Nephron progenitor cell (in vitro differentiated cells): ENCODE data around the gene INTS6.

Experiments
- DNase-seq: peaks from one replicate; pipeline ENCODE4 v3.0.0; 2021
- H3K27ac Mint-ChIP-seq: 2 replicates; pipeline ENCODE4 v1.8.0; 2021; ENCODE audit warnings: mild to moderate bottlenecking, moderate library complexity, mixed read lengths
- H3K27me3 Mint-ChIP-seq: 2 replicates; pipeline ENCODE4 v1.8.0; 2021; ENCODE audit warnings: mild to moderate bottlenecking, low read depth, mixed read lengths; ENCODE audit not compliant: poor library complexity
- H3K36me3 Mint-ChIP-seq: 2 replicates; pipeline ENCODE4 v1.8.0; 2021; ENCODE audit warnings: low read depth, mixed read lengths
- H3K4me1 Mint-ChIP-seq: 2 replicates; pipeline ENCODE4 v1.8.0; 2021; ENCODE audit warnings: mixed read lengths
- H3K4me3 Mint-ChIP-seq: 2 replicates; pipeline ENCODE4 v1.8.0; 2021; ENCODE audit warnings: mild to moderate bottlenecking, moderate library complexity, mixed read lengths
- H3K9me3 Mint-ChIP-seq: 2 replicates; pipeline ENCODE4 v1.8.0; 2021; ENCODE audit warnings: mild to moderate bottlenecking, moderate library complexity, mixed read lengths
- CTCF ChIP-seq: fragments of 200-600 bp; sonication (generic); IDR thresholded peaks from 2 replicates; pipeline ENCODE4 v1.5.0; 2021; ENCODE audit warnings: antibody characterized with exemption

The INTS6 gene

GRCh38 chr13:51370811-51371210, 82.0 kb downstream of the INTS6 start:
- Mint-ChIP-seq H3K4me1 (no peaks in the 10 kb centered on the region), H3K27me3 (no peaks in the 10 kb centered on the region), H3K36me3 (peaks cover 25% of the 10 kb centered on the region), H3K4me3 (no peak overlapping the region), H3K9me3 (no peaks in the 10 kb centered on the region), H3K27ac (no peak overlapping the region)
- no peak for TF ChIP-seq CTCF
- DNase-seq: no peak

- H3K36me3 Mint-ChIP-seq: peaks cover 32% of the 10 kb centered on the region
Measured at GRCh38 chr13:51370116-51370515, 82.7 kb downstream of the INTS6 start.

GRCh38 chr13:51364404-51365008, 88.3 kb downstream of the INTS6 start:
- H3K36me3 Mint-ChIP-seq: peaks cover 54% of the 10 kb centered on the region
- DNase-seq: no peak

More at GRCh38 chr13:51370116-51370515, 82.7 kb downstream of the INTS6 start:
- H3K4me3 Mint-ChIP-seq: no peak overlapping the region
- no peaks in the 10 kb centered on the region for H3K27me3 Mint-ChIP-seq
- no peak for DNase-seq
- no peaks in the 10 kb centered on the region for H3K4me1 Mint-ChIP-seq
- peak overlapping the region; percentile 2 for H3K27ac Mint-ChIP-seq
- TF ChIP-seq CTCF: no peak
- no peaks in the 10 kb centered on the region for H3K9me3 Mint-ChIP-seq

GRCh38 chr13:51363625-51364024, 89.2 kb downstream of the INTS6 start:
- Mint-ChIP-seq H3K27me3 (no peaks in the 10 kb centered on the region), H3K36me3 (peaks cover 48% of the 10 kb centered on the region), H3K9me3 (no peaks in the 10 kb centered on the region), H3K4me1 (no peaks in the 10 kb centered on the region), H3K4me3 (no peak overlapping the region), H3K27ac (no peak overlapping the region)
- no peak for DNase-seq
- no peak for TF ChIP-seq CTCF

More at GRCh38 chr13:51364404-51365008, 88.3 kb downstream of the INTS6 start:
- no peaks in the 10 kb centered on the region for H3K4me1 Mint-ChIP-seq
- no peak overlapping the region for H3K27ac Mint-ChIP-seq
- H3K9me3 Mint-ChIP-seq: no peaks in the 10 kb centered on the region
- H3K27me3 Mint-ChIP-seq: no peaks in the 10 kb centered on the region
- no peak overlapping the region for H3K4me3 Mint-ChIP-seq
- no peak for TF ChIP-seq CTCF

GRCh38 chr13:51361106-51361505, 91.7 kb downstream of the INTS6 start:
- Mint-ChIP-seq H3K36me3 (peaks cover 37% of the 10 kb centered on the region), H3K27me3 (no peaks in the 10 kb centered on the region), H3K9me3 (no peaks in the 10 kb centered on the region), H3K4me1 (no peaks in the 10 kb centered on the region), H3K27ac (no peak overlapping the region), H3K4me3 (no peak overlapping the region)
- DNase-seq: no peak
- TF ChIP-seq CTCF: no peak

GRCh38 chr13:51360489-51360888, 92.3 kb downstream of the INTS6 start:
- Mint-ChIP-seq H3K4me3 (no peak overlapping the region), H3K9me3 (no peaks in the 10 kb centered on the region), H3K4me1 (no peaks in the 10 kb centered on the region), H3K27me3 (no peaks in the 10 kb centered on the region), H3K27ac (no peak overlapping the region), H3K36me3 (peaks cover 32% of the 10 kb centered on the region)
- no peak for TF ChIP-seq CTCF
- DNase-seq: no peak
